Measurements from ENCODE around the gene PTPN11. TPM values are rescaled to one million over a fixed set of nuclear protein-coding genes. Genes with fewer than 3 reads are reported as not detected.

Gene PTPN11
- total and polyA plus RNA-seq, 4 donors = 33.7 to 73.3 (median 36.4) TPM

DNA sequence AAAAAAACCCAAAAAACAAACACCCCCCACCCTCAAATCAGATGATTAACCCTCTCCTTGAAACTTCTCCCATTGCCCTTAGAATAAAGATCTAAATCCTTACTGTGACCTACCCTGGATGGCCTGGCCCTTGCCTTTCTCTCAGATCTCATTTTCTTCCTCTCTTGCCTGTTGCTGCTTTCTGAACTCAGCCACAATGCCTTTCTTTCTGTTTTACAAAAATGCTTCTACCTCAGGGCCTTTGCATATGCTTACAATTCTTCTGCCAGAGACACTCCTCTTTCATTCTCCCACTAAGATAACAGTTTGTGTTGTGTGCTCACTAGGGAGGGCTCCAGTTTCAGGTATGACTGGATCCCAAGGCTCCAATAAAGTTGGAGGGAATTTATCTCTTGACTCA lies 108.3 kb downstream of the PTPN11 start:
- Histone ChIP-seq H3K27me3 (ENCODE audit: control insufficient read depth in 4 of 4, insufficient read depth in 4 of 4, low read length in 3 of 4) (peaks cover 0 to 2% (median 0%) of the 10 kb centered on the region in 4 donors), H3K4me1 (ENCODE audit: control insufficient read depth in 4 of 4, insufficient read depth in 4 of 4, low read length in 3 of 4) (no peaks in the 10 kb centered on the region), H3K4me3 (ENCODE audit: low read depth in 1 of 3, low read length in 3 of 3) (no peak overlapping the region), H3K27ac (ENCODE audit: low read depth in 1 of 2, low read length in 2 of 2) (no peak overlapping the region), H3K9me3 (ENCODE audit: control insufficient read depth in 4 of 4, low read length in 3 of 4) (no peaks in the 10 kb centered on the region), H3K36me3 (ENCODE audit: control insufficient read depth in 4 of 4, insufficient read depth in 3 of 4, low read depth in 1 of 4, low read length in 3 of 4) (no peaks in the 10 kb centered on the region), H3K9ac (ENCODE audit: low read depth in 1 of 2, low read length in 2 of 2) (no peak overlapping the region)
- TF ChIP-seq, protein P1, sequence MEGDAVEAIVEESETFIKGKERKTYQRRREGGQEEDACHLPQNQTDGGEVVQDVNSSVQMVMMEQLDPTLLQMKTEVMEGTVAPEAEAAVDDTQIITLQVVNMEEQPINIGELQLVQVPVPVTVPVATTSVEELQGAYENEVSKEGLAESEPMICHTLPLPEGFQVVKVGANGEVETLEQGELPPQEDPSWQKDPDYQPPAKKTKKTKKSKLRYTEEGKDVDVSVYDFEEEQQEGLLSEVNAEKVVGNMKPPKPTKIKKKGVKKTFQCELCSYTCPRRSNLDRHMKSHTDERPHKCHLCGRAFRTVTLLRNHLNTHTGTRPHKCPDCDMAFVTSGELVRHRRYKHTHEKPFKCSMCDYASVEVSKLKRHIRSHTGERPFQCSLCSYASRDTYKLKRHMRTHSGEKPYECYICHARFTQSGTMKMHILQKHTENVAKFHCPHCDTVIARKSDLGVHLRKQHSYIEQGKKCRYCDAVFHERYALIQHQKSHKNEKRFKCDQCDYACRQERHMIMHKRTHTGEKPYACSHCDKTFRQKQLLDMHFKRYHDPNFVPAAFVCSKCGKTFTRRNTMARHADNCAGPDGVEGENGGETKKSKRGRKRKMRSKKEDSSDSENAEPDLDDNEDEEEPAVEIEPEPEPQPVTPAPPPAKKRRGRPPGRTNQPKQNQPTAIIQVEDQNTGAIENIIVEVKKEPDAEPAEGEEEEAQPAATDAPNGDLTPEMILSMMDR (IDR thresholded peaks at IDR 0.05; ENCODE audit: low read depth, low read length, missing input control) = no peak
- no peak for TF ChIP-seq EGR1 (IDR thresholded peaks at IDR 0.05; ENCODE audit: low read depth in 2 of 2)
- TF ChIP-seq HNF4A (conservative IDR thresholded peaks at IDR 0.05) = no peak
- no peak for TF ChIP-seq REST (IDR thresholded peaks at IDR 0.05)
- TF ChIP-seq MAX (IDR thresholded peaks at IDR 0.05) = no peak
- TF ChIP-seq RAD21 (IDR thresholded peaks at IDR 0.05) = no peak
- TF ChIP-seq NR2F2 (IDR thresholded peaks at IDR 0.05) = no peak
- DNase-seq (ENCODE audit: low spot score) = no peak

DNA sequence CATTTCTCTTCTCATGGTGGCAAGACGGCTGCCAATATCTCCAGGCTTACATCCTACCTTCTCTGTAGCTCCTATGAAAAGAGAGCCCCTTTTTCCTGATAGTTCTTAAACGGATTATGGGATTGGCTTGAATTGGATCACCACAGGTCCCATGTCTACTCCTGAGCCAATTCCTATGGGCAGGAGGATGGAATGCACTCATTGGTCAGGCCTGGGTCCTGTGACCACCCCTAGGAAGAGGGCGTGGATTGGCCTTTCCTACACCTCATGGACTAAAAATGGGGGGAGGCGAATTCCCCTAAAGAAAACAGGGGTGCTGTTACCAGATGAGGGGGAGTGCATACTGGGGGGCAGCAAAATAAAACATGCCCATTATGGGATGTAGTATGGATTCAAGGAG lies 108.8 kb downstream of the PTPN11 start:
- Histone ChIP-seq H3K4me3 (ENCODE audit: low read depth in 1 of 3, low read length in 3 of 3) (no peak overlapping the region), H3K4me1 (ENCODE audit: control insufficient read depth in 4 of 4, insufficient read depth in 4 of 4, low read length in 3 of 4) (no peaks in the 10 kb centered on the region), H3K9ac (ENCODE audit: low read depth in 1 of 2, low read length in 2 of 2) (no peak overlapping the region), H3K9me3 (ENCODE audit: control insufficient read depth in 4 of 4, low read length in 3 of 4) (no peaks in the 10 kb centered on the region), H3K27ac (ENCODE audit: low read depth in 1 of 2, low read length in 2 of 2) (no peak overlapping the region), H3K27me3 (ENCODE audit: control insufficient read depth in 4 of 4, insufficient read depth in 4 of 4, low read length in 3 of 4) (peaks cover 0 to 2% (median 0%) of the 10 kb centered on the region in 4 donors), H3K36me3 (ENCODE audit: control insufficient read depth in 4 of 4, insufficient read depth in 3 of 4, low read depth in 1 of 4, low read length in 3 of 4) (no peaks in the 10 kb centered on the region)
- TF ChIP-seq, protein P2, sequence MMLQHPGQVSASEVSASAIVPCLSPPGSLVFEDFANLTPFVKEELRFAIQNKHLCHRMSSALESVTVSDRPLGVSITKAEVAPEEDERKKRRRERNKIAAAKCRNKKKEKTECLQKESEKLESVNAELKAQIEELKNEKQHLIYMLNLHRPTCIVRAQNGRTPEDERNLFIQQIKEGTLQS (IDR thresholded peaks at IDR 0.05) = no peak
- no peak for TF ChIP-seq TAF1 (conservative IDR thresholded peaks at IDR 0.05)
- TF ChIP-seq HNF4G (IDR thresholded peaks at IDR 0.05) = no peak
- no peak for TF ChIP-seq RAD21 (IDR thresholded peaks at IDR 0.05)
- TF ChIP-seq YY1 (IDR thresholded peaks at IDR 0.05) = no peak
- TF ChIP-seq JUND (IDR thresholded peaks at IDR 0.05) = no peak
- TF ChIP-seq, protein P3, sequence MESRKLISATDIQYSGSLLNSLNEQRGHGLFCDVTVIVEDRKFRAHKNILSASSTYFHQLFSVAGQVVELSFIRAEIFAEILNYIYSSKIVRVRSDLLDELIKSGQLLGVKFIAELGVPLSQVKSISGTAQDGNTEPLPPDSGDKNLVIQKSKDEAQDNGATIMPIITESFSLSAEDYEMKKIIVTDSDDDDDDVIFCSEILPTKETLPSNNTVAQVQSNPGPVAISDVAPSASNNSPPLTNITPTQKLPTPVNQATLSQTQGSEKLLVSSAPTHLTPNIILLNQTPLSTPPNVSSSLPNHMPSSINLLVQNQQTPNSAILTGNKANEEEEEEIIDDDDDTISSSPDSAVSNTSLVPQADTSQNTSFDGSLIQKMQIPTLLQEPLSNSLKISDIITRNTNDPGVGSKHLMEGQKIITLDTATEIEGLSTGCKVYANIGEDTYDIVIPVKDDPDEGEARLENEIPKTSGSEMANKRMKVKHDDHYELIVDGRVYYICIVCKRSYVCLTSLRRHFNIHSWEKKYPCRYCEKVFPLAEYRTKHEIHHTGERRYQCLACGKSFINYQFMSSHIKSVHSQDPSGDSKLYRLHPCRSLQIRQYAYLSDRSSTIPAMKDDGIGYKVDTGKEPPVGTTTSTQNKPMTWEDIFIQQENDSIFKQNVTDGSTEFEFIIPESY (IDR thresholded peaks at IDR 0.05) = no peak
- no peak for TF ChIP-seq HNF4A (conservative IDR thresholded peaks at IDR 0.05)
- TF ChIP-seq NR2F2 (IDR thresholded peaks at IDR 0.05) = no peak
- no peak for TF ChIP-seq GABPA (IDR thresholded peaks at IDR 0.05 in 1 of 2, conservative IDR thresholded peaks at IDR 0.05 in 1 of 2)
- TF ChIP-seq, protein P1 (IDR thresholded peaks at IDR 0.05; ENCODE audit: low read depth, low read length, missing input control) = no peak
- no peak for TF ChIP-seq REST (IDR thresholded peaks at IDR 0.05)
- no peak for TF ChIP-seq RXRA (IDR thresholded peaks at IDR 0.05)
- no peak for TF ChIP-seq MAX (IDR thresholded peaks at IDR 0.05)
- TF ChIP-seq FOXA2 (IDR thresholded peaks at IDR 0.05) = no peak
- no peak for TF ChIP-seq FOXA1 (IDR thresholded peaks at IDR 0.05)
- WGBS = 90% methylated on average over 4 of the region's 4 CpGs
- DNase-seq (ENCODE audit: low spot score) = no peak

Data from liver (tissue), 9 donors.